Endodermal cell (in vitro differentiated cells): ENCODE measurements around the gene LRTM2. TPM values are rescaled to one million over a fixed set of nuclear protein-coding genes. Genes with fewer than 3 reads are reported as not detected.

Source experiments
- DNase-seq: peaks from one replicate; pipeline ENCODE4 v3.0.0-alpha.2; 2017
- H3K27ac ChIP-seq: 2 replicates; pipeline ENCODE4 v1.5.1; 2013; ENCODE audit warnings: mild to moderate bottlenecking, low read depth, low read length, moderate library complexity
- H3K27me3 ChIP-seq: 2 replicates; pipeline ENCODE4 v1.6.1; 2013; ENCODE audit warnings: mild to moderate bottlenecking, low read length, moderate library complexity; ENCODE audit not compliant: insufficient read depth, control insufficient read depth, poor library complexity, severe bottlenecking
- H3K36me3 ChIP-seq: 2 replicates; pipeline ENCODE4 v1.7.0; 2013; ENCODE audit warnings: mild to moderate bottlenecking, low read length, moderate library complexity; ENCODE audit not compliant: control insufficient read depth, insufficient read depth
- H3K4me1 ChIP-seq: one replicate; pipeline ENCODE4 v1.7.0; 2013; ENCODE audit warnings: low read length; ENCODE audit not compliant: control insufficient read depth, insufficient read depth
- H3K4me3 ChIP-seq: 2 replicates; pipeline ENCODE4 v1.5.1; 2013; ENCODE audit warnings: mild to moderate bottlenecking, low read length, moderate library complexity
- H3K9ac ChIP-seq: 2 replicates; pipeline ENCODE4 v1.6.1; 2013; ENCODE audit warnings: mild to moderate bottlenecking, low read length, moderate library complexity; ENCODE audit not compliant: poor library complexity, severe bottlenecking; ENCODE audit errors: extremely low read depth
- H3K9me3 ChIP-seq: 2 replicates; pipeline ENCODE4 v1.6.1; 2013; ENCODE audit warnings: mild to moderate bottlenecking, low read length, moderate library complexity; ENCODE audit not compliant: control insufficient read depth
- H3K27ac Mint-ChIP-seq: 2 replicates; pipeline ENCODE4 v1.8.0; 2020; ENCODE audit warnings: mixed read lengths
- H3K27me3 Mint-ChIP-seq: 2 replicates; pipeline ENCODE4 v1.8.0; 2021; ENCODE audit warnings: mild to moderate bottlenecking, mixed read lengths; ENCODE audit not compliant: insufficient read depth
- H3K36me3 Mint-ChIP-seq: 2 replicates; pipeline ENCODE4 v1.8.0; 2020; ENCODE audit warnings: low read depth, mixed read lengths
- H3K4me1 Mint-ChIP-seq: 2 replicates; pipeline ENCODE4 v1.8.0; 2020; ENCODE audit warnings: mixed read lengths
- H3K4me3 Mint-ChIP-seq: 2 replicates; pipeline ENCODE4 v1.8.0; 2020; ENCODE audit warnings: mild to moderate bottlenecking, moderate library complexity, mixed read lengths
- H3K9me3 Mint-ChIP-seq: 2 replicates; pipeline ENCODE4 v1.8.0; 2020; ENCODE audit warnings: mild to moderate bottlenecking, mixed read lengths
- CTCF ChIP-seq: fragments of 200-600 bp; sonication (generic); conservative IDR thresholded peaks from 2 replicates; pipeline ENCODE4 v1.5.0; 2021; ENCODE audit warnings: antibody characterized with exemption, mild to moderate bottlenecking
- WGBS, 2 experiments: methylation state at CpG; one replicate each; pipeline versions ENCODE4 v1.1.5 to v1.1.7; 2013; ENCODE audit warnings: missing lambda C conversion rate in 2 of 2, mixed read lengths in 1 of 2; ENCODE audit not compliant: insufficient coverage in 1 of 2, insufficient read length in 1 of 2; 5-methylcytosine and 5-hydroxymethylcytosine counted together
- total RNA-seq, 2 donors: library from RNA; stranded (reverse); fragmentation: NEBNext Ultra II Directional in 1 of 2; extraction: Animal tissue kit (Norgen Biotek cat#: 25700) in 1 of 2; gene quantifications; 2 replicates in 1 of 2; 3 replicates in 1 of 2; pipeline ENCODE4 v1.2.1, GENCODE V29; 2021

The LRTM2 gene
- total RNA-seq, 2 donors from 2014 or later: 0.40 TPM

GRCh38 chr12:1833596-1834028 is 13.2 kb downstream of the LRTM2 start:
- Histone ChIP-seq H3K4me3 (no peak overlapping the region), H3K36me3 (no peaks in the 10 kb centered on the region), H3K27ac (no peak overlapping the region), H3K4me1 (no peaks in the 10 kb centered on the region), H3K9me3 (no peaks in the 10 kb centered on the region), H3K27me3 (peaks cover 20% of the 10 kb centered on the region), H3K9ac (no peak overlapping the region)
- no peak overlapping the region for H3K4me3 Mint-ChIP-seq
- peaks cover 12% of the 10 kb centered on the region for H3K4me1 Mint-ChIP-seq
- no peak for TF ChIP-seq CTCF
- H3K9me3 Mint-ChIP-seq: no peaks in the 10 kb centered on the region
- no peak overlapping the region for H3K27ac Mint-ChIP-seq
- no peaks in the 10 kb centered on the region for H3K36me3 Mint-ChIP-seq
- H3K27me3 Mint-ChIP-seq: peaks cover 34% of the 10 kb centered on the region
- 77 to 86% methylated on average over 8 to 10 of the region's 10 CpGs for WGBS, 2 experiments
- no peak for DNase-seq

GRCh38 chr12:1834186-1834925 is 14.0 kb downstream of the LRTM2 start:
- H3K4me1 ChIP-seq: no peaks in the 10 kb centered on the region
- H3K9me3 Mint-ChIP-seq: no peaks in the 10 kb centered on the region
- no peak for DNase-seq
- H3K27ac ChIP-seq: no peak overlapping the region
- no peaks in the 10 kb centered on the region for H3K36me3 Mint-ChIP-seq
- no peak overlapping the region for H3K4me3 Mint-ChIP-seq
- TF ChIP-seq CTCF: no peak
- H3K4me3 ChIP-seq: no peak overlapping the region
- H3K27ac Mint-ChIP-seq: no peak overlapping the region
- H3K27me3 ChIP-seq: peaks cover 20% of the 10 kb centered on the region
- peaks cover 12% of the 10 kb centered on the region for H3K4me1 Mint-ChIP-seq
- H3K9me3 ChIP-seq: no peaks in the 10 kb centered on the region
- no peaks in the 10 kb centered on the region for H3K36me3 ChIP-seq
- 90% methylated on average over 24 to 34 of the region's 34 CpGs for WGBS, 2 experiments
- no peak overlapping the region for H3K9ac ChIP-seq
- peaks cover 30% of the 10 kb centered on the region for H3K27me3 Mint-ChIP-seq

DNA sequence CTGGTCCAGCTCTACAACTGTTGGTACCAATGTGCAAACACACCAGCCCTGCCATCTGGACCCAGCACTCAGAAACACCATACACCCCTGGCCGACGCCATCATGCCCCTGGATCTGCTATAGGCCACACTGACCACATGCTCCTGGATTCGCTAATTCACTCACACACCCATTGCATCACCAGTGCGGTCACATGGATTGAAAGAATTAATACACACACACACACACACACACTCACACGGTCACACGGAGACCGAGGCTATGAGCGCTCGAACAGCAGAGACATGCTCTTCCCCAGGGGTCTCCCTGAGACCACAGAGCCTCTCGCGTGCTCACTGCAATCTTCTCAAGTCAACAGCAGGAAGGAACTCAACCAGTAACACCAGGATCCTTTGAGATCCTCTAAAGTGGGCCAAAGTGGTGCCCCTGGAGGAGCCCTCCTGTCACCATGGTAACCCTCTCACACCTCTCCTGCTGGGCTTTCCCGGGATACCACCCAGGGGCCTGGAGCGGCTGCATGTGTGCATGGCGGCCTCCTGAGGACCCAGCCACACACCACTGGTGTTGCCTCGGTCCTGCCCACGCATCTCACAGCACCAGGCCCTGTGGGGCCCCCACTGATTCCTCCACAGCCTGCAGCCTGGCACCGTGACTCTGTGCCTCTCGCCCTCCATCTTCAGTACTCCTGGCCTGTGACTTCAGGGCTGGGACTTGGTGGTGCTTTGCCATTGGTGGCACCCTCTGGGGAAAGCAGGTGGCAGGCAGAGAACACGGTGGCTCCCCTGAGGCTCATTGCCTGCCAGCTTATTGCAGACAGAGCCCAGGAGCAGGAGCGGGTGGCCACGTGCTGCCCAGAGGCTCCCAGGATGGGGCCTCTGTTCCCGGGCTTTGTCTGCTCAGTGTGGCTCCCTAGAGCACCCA is 15.1 kb downstream of the LRTM2 start:
- H3K36me3 ChIP-seq: no peaks in the 10 kb centered on the region
- H3K27ac ChIP-seq: no peak overlapping the region
- no peaks in the 10 kb centered on the region for H3K4me1 ChIP-seq
- H3K9ac ChIP-seq: no peak overlapping the region
- peaks cover 10% of the 10 kb centered on the region for H3K4me1 Mint-ChIP-seq
- no peaks in the 10 kb centered on the region for H3K36me3 Mint-ChIP-seq
- no peak for TF ChIP-seq CTCF
- no peak overlapping the region for H3K4me3 Mint-ChIP-seq
- 88 to 91% methylated on average over 15 to 22 of the region's 22 CpGs for WGBS, 2 experiments
- peaks cover 20% of the 10 kb centered on the region for H3K27me3 ChIP-seq
- no peak overlapping the region for H3K27ac Mint-ChIP-seq
- no peaks in the 10 kb centered on the region for H3K9me3 Mint-ChIP-seq
- no peak for DNase-seq
- no peak overlapping the region for H3K4me3 ChIP-seq
- H3K27me3 Mint-ChIP-seq: peaks cover 27% of the 10 kb centered on the region
- H3K9me3 ChIP-seq: no peaks in the 10 kb centered on the region
